Stimulated activated naive CD8-positive, alpha-beta T cell treated with anti-CD3 and anti-CD28 coated beads, Interleukin-15, Interleukin-2, amounts not matched to agents 100 ng/mL and 50 ng/mL, for 24 hours (primary cell): ENCODE results near the gene NFAM1.

Experiments
- H3K27ac Mint-ChIP-seq: one replicate; pipeline ENCODE4 v1.8.0; 2021; ENCODE audit warnings: mild to moderate bottlenecking, mixed read lengths
- H3K27me3 Mint-ChIP-seq: one replicate; pipeline ENCODE4 v1.8.0; 2021; ENCODE audit warnings: mixed read lengths
- H3K36me3 Mint-ChIP-seq: one replicate; pipeline ENCODE4 v1.8.0; 2021; ENCODE audit warnings: low read depth, mixed read lengths
- H3K4me1 Mint-ChIP-seq: one replicate; pipeline ENCODE4 v1.8.0; 2021; ENCODE audit warnings: low read depth, mixed read lengths
- H3K4me3 Mint-ChIP-seq: one replicate; pipeline ENCODE4 v1.8.0; 2021; ENCODE audit warnings: mild to moderate bottlenecking, mixed read lengths
- H3K9me3 Mint-ChIP-seq: one replicate; pipeline ENCODE4 v1.8.0; 2021; ENCODE audit warnings: mixed read lengths

Gene NFAM1

GRCh38 chr22:42432020-42432596, at the start of gene NFAM1:
TSS of gene NFAM1 (minus strand) at chr22:42432403. CDS start at chr22:42432357, 46 bp downstream.
- H3K4me3 Mint-ChIP-seq = no peak within 1 kb of the TSS
- H3K4me1 Mint-ChIP-seq = no peaks in the 10 kb centered on the region
- H3K9me3 Mint-ChIP-seq = no peaks in the 10 kb centered on the region
- H3K27me3 Mint-ChIP-seq = peaks cover 11% of the 10 kb centered on the region
- H3K36me3 Mint-ChIP-seq = no peaks in the 10 kb centered on the region
- H3K27ac Mint-ChIP-seq = no peak within 1 kb of the TSS

GRCh38 chr22:42475122-42475521, 42.9 kb upstream of the NFAM1 start:
- Mint-ChIP-seq H3K36me3 (no peaks in the 10 kb centered on the region), H3K4me1 (peaks cover 9% of the 10 kb centered on the region), H3K27ac (no peak overlapping the region), H3K4me3 (no peak overlapping the region), H3K9me3 (no peaks in the 10 kb centered on the region), H3K27me3 (no peaks in the 10 kb centered on the region)

- Mint-ChIP-seq H3K4me1 (peaks cover 6% of the 10 kb centered on the region), H3K27me3 (no peaks in the 10 kb centered on the region), H3K36me3 (no peaks in the 10 kb centered on the region), H3K4me3 (no peak overlapping the region), H3K9me3 (no peaks in the 10 kb centered on the region), H3K27ac (no peak overlapping the region)
Observed at GRCh38 chr22:42473484-42474193, 41.4 kb upstream of the NFAM1 start.

GRCh38 chr22:42472671-42473070, 40.5 kb upstream of the NFAM1 start:
- no peak overlapping the region for H3K27ac Mint-ChIP-seq
- no peaks in the 10 kb centered on the region for H3K9me3 Mint-ChIP-seq
- no peak overlapping the region for H3K4me3 Mint-ChIP-seq
- no peaks in the 10 kb centered on the region for H3K36me3 Mint-ChIP-seq
- no peaks in the 10 kb centered on the region for H3K4me1 Mint-ChIP-seq
- H3K27me3 Mint-ChIP-seq = peaks cover 4% of the 10 kb centered on the region

- H3K36me3 Mint-ChIP-seq = no peaks in the 10 kb centered on the region
- no peaks in the 10 kb centered on the region for H3K4me1 Mint-ChIP-seq
- H3K27me3 Mint-ChIP-seq = peaks cover 8% of the 10 kb centered on the region
- no peaks in the 10 kb centered on the region for H3K9me3 Mint-ChIP-seq
- no peak overlapping the region for H3K4me3 Mint-ChIP-seq
- H3K27ac Mint-ChIP-seq = no peak overlapping the region
Observed at GRCh38 chr22:42471441-42471840, 39.2 kb upstream of the NFAM1 start.

- no peaks in the 10 kb centered on the region for H3K36me3 Mint-ChIP-seq
- H3K27ac Mint-ChIP-seq = no peak overlapping the region
- H3K4me1 Mint-ChIP-seq = no peaks in the 10 kb centered on the region
- no peaks in the 10 kb centered on the region for H3K9me3 Mint-ChIP-seq
- H3K27me3 Mint-ChIP-seq = peaks cover 8% of the 10 kb centered on the region
- no peak overlapping the region for H3K4me3 Mint-ChIP-seq
Observed at GRCh38 chr22:42470366-42471082, 38.3 kb upstream of the NFAM1 start.

- H3K36me3 Mint-ChIP-seq = no peaks in the 10 kb centered on the region
- H3K4me1 Mint-ChIP-seq = no peaks in the 10 kb centered on the region
- no peaks in the 10 kb centered on the region for H3K9me3 Mint-ChIP-seq
- H3K27me3 Mint-ChIP-seq = peaks cover 12% of the 10 kb centered on the region
- no peak overlapping the region for H3K4me3 Mint-ChIP-seq
- H3K27ac Mint-ChIP-seq = no peak overlapping the region
Observed at GRCh38 chr22:42468841-42469240, 36.6 kb upstream of the NFAM1 start.

GRCh38 chr22:42462016-42462415, 29.8 kb upstream of the NFAM1 start:
- Mint-ChIP-seq H3K36me3 (no peaks in the 10 kb centered on the region), H3K4me1 (no peaks in the 10 kb centered on the region), H3K9me3 (no peaks in the 10 kb centered on the region), H3K27me3 (peaks cover 24% of the 10 kb centered on the region), H3K4me3 (no peak overlapping the region), H3K27ac (no peak overlapping the region)

- Mint-ChIP-seq H3K9me3 (no peaks in the 10 kb centered on the region), H3K27me3 (peaks cover 26% of the 10 kb centered on the region)
Observed at GRCh38 chr22:42461511-42461910, 29.3 kb upstream of the NFAM1 start.

GRCh38 chr22:42459287-42460063, 27.3 kb upstream of the NFAM1 start:
- Mint-ChIP-seq H3K9me3 (no peaks in the 10 kb centered on the region), H3K27ac (no peak overlapping the region), H3K36me3 (no peaks in the 10 kb centered on the region), H3K27me3 (peaks cover 25% of the 10 kb centered on the region), H3K4me3 (no peak overlapping the region), H3K4me1 (no peaks in the 10 kb centered on the region)

More at GRCh38 chr22:42461511-42461910, 29.3 kb upstream of the NFAM1 start:
- Mint-ChIP-seq H3K36me3 (no peaks in the 10 kb centered on the region), H3K27ac (no peak overlapping the region), H3K4me3 (no peak overlapping the region), H3K4me1 (no peaks in the 10 kb centered on the region)

GRCh38 chr22:42452916-42453315, 20.7 kb upstream of the NFAM1 start:
- H3K9me3 Mint-ChIP-seq = no peaks in the 10 kb centered on the region
- no peak overlapping the region for H3K4me3 Mint-ChIP-seq
- no peaks in the 10 kb centered on the region for H3K4me1 Mint-ChIP-seq
- no peak overlapping the region for H3K27ac Mint-ChIP-seq
- no peaks in the 10 kb centered on the region for H3K36me3 Mint-ChIP-seq
- peaks cover 5% of the 10 kb centered on the region for H3K27me3 Mint-ChIP-seq

GRCh38 chr22:42452456-42452855, 20.3 kb upstream of the NFAM1 start:
- Mint-ChIP-seq H3K36me3 (no peaks in the 10 kb centered on the region), H3K4me1 (no peaks in the 10 kb centered on the region), H3K27ac (no peak overlapping the region), H3K27me3 (peaks cover 5% of the 10 kb centered on the region), H3K9me3 (no peaks in the 10 kb centered on the region), H3K4me3 (no peak overlapping the region)

- Mint-ChIP-seq H3K27me3 (peaks cover 3% of the 10 kb centered on the region), H3K9me3 (no peaks in the 10 kb centered on the region), H3K4me3 (no peak overlapping the region), H3K36me3 (no peaks in the 10 kb centered on the region), H3K4me1 (no peaks in the 10 kb centered on the region), H3K27ac (no peak overlapping the region)
Observed at GRCh38 chr22:42451499-42452145, 19.4 kb upstream of the NFAM1 start.

GRCh38 chr22:42450862-42451261, 18.7 kb upstream of the NFAM1 start:
- Mint-ChIP-seq H3K27ac (no peak overlapping the region), H3K4me3 (no peak overlapping the region), H3K9me3 (no peaks in the 10 kb centered on the region), H3K36me3 (no peaks in the 10 kb centered on the region), H3K27me3 (no peaks in the 10 kb centered on the region), H3K4me1 (no peaks in the 10 kb centered on the region)
